COR-L47 (cell line): ENCODE data around the gene CD82.

ENCODE experiments used
- DNase-seq: peaks from one replicate; lab custom pipeline; 2025; lab: John Stamatoyannopoulos, UW

Gene CD82

GRCh38 chr11:44565211-44565952 lies at the start of gene CD82:
Gene CD82 (plus strand): TSS chr11:44565663. CDS start chr11:44594663, 29,000 bp downstream.
- peak; percentile 98 for DNase-seq

- DNase-seq: no peak
Observed at GRCh38 chr11:44516688-44517507, 48.6 kb upstream of the CD82 start.

GRCh38 chr11:44517541-44517940 lies 47.9 kb upstream of the CD82 start:
- no peak for DNase-seq

- no peak for DNase-seq
Observed at GRCh38 chr11:44518968-44519550, 46.4 kb upstream of the CD82 start.

- no peak for DNase-seq
Observed at GRCh38 chr11:44519989-44520737, 45.3 kb upstream of the CD82 start.

GRCh38 chr11:44521148-44521547 lies 44.3 kb upstream of the CD82 start:
- no peak for DNase-seq

- no peak for DNase-seq
Observed at GRCh38 chr11:44522294-44522693, 43.2 kb upstream of the CD82 start.

- DNase-seq: no peak
Observed at GRCh38 chr11:44524346-44524745, 41.1 kb upstream of the CD82 start.

- DNase-seq: no peak
Observed at GRCh38 chr11:44524751-44525201, 40.7 kb upstream of the CD82 start.

- no peak for DNase-seq
Observed at GRCh38 chr11:44525473-44526252, 39.8 kb upstream of the CD82 start.

- no peak for DNase-seq
Observed at GRCh38 chr11:44526438-44526837, 39.0 kb upstream of the CD82 start.

- DNase-seq: no peak
Observed at GRCh38 chr11:44527476-44527875, 38.0 kb upstream of the CD82 start.

- no peak for DNase-seq
Observed at GRCh38 chr11:44528103-44528502, 37.4 kb upstream of the CD82 start.

- no peak for DNase-seq
Observed at GRCh38 chr11:44528581-44528980, 36.9 kb upstream of the CD82 start.

- DNase-seq: no peak
Observed at GRCh38 chr11:44529895-44530412, 35.5 kb upstream of the CD82 start.

GRCh38 chr11:44530413-44531115 lies 34.9 kb upstream of the CD82 start:
- no peak for DNase-seq

- no peak for DNase-seq
Observed at GRCh38 chr11:44531116-44531504, 34.4 kb upstream of the CD82 start.

- no peak for DNase-seq
Observed at GRCh38 chr11:44531636-44532035, 33.8 kb upstream of the CD82 start.

- no peak for DNase-seq
Observed at GRCh38 chr11:44532809-44533208, 32.7 kb upstream of the CD82 start.

GRCh38 chr11:44533921-44534711 lies 31.3 kb upstream of the CD82 start:
- DNase-seq: no peak
